ENCODE results near the gene MGAT5.
A peak's percentile ranks its signal among the peaks of the same experiment; 100 is the strongest.

MGAT5 gene

DNA sequence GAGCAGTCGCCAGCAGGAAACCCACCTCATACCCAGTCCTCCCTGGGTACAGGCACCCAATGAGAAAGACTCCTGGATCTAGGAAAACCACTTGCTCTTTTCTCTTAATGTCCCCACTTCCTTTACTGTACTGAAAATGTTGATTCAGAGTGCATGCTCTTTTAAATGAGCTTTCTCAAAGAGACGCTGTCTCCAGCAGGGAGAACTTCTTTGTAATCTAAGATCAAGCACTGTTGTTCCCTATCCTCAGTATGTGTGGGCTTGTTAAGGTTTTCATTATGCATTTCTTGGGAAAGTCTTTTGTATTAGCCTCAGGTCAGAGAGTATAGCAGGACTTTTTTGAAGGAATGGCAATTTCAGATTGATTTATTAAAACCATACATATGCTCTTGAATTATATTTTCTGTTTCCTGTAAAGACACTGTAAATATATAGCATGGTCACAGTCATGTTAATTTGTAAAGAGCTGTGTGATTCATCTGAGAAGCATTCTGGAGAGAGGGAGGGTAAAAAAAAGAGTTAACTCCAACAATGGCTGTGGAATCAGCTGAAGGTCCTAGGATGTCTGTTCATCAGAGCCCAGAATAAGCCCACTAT, 178.1 kb downstream of the MGAT5 start:
- TF ChIP-seq ISL1 (CRISPR knock-in tag; IDR thresholded peaks at IDR 0.05) (peak; percentile 22; the same call in 1 of the 2 replicates), TCF4 (CRISPR knock-in tag; IDR thresholded peaks at IDR 0.05; ENCODE audit: borderline replicate concordance) (no peak)
- ATAC-seq = peak; percentile 93

DNA sequence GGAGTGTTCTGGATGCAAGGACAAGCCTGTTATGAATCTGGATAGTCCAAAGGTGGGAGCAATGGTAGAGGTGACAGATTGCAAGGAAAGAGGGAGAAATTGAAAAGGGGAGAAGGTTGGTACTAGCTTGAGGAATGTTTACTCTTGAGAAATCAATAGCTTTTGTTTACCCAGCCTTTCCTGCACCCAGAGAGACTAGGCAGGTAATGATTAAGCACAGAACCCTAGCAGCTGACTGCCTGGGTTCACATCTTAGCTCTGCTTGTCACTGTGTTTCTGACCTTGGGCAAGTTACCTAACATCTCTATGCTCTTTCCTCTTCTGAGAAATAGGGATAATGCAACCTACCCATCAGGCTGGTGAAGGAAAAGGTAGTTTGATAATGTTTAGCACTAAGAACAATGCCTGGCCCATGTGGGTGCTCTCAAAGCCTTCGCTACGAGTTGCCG, 178.6 kb downstream of the MGAT5 start:
- TF ChIP-seq ZNF565 (CRISPR knock-in tag; conservative IDR thresholded peaks at IDR 0.05; ENCODE audit: low read depth) (no peak), ZC3H10 (CRISPR knock-in tag; IDR thresholded peaks at IDR 0.05) (no peak), OSR1 (CRISPR knock-in tag; IDR thresholded peaks at IDR 0.05) (no peak), SNAI2 (CRISPR knock-in tag; IDR thresholded peaks at IDR 0.05) (no peak), ZFP3 (CRISPR knock-in tag; IDR thresholded peaks at IDR 0.05) (no peak), ZNF8 (CRISPR knock-in tag; IDR thresholded peaks at IDR 0.05) (no peak), RARB (CRISPR knock-in tag; IDR thresholded peaks at IDR 0.05) (no peak), ISL1 (CRISPR knock-in tag; IDR thresholded peaks at IDR 0.05) (no peak), BACH2 (CRISPR knock-in tag; IDR thresholded peaks at IDR 0.05; ENCODE audit: borderline replicate concordance) (no peak), ESRRG (CRISPR knock-in tag; IDR thresholded peaks at IDR 0.05) (no peak), ZFP30 (CRISPR knock-in tag; IDR thresholded peaks at IDR 0.05) (no peak), TCF4 (CRISPR knock-in tag; IDR thresholded peaks at IDR 0.05; ENCODE audit: borderline replicate concordance) (no peak), GLIS3 (CRISPR knock-in tag; IDR thresholded peaks at IDR 0.05) (no peak), PPARA (CRISPR knock-in tag; IDR thresholded peaks at IDR 0.05; ENCODE audit: borderline replicate concordance) (no peak)
- TF ChIP-seq, protein P1, sequence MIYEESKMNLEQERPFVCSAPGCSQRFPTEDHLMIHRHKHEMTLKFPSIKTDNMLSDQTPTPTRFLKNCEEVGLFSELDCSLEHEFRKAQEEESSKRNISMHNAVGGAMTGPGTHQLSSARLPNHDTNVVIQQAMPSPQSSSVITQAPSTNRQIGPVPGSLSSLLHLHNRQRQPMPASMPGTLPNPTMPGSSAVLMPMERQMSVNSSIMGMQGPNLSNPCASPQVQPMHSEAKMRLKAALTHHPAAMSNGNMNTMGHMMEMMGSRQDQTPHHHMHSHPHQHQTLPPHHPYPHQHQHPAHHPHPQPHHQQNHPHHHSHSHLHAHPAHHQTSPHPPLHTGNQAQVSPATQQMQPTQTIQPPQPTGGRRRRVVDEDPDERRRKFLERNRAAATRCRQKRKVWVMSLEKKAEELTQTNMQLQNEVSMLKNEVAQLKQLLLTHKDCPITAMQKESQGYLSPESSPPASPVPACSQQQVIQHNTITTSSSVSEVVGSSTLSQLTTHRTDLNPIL (CRISPR knock-in tag; IDR thresholded peaks at IDR 0.05; ENCODE audit: low read depth) = no peak
- TF ChIP-seq, protein P2, sequence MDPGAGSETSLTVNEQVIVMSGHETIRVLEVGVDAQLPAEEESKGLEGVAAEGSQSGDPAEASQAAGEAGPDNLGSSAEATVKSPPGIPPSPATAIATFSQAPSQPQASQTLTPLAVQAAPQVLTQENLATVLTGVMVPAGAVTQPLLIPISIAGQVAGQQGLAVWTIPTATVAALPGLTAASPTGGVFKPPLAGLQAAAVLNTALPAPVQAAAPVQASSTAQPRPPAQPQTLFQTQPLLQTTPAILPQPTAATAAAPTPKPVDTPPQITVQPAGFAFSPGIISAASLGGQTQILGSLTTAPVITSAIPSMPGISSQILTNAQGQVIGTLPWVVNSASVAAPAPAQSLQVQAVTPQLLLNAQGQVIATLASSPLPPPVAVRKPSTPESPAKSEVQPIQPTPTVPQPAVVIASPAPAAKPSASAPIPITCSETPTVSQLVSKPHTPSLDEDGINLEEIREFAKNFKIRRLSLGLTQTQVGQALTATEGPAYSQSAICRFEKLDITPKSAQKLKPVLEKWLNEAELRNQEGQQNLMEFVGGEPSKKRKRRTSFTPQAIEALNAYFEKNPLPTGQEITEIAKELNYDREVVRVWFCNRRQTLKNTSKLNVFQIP (CRISPR knock-in tag; IDR thresholded peaks at IDR 0.05; ENCODE audit: borderline replicate concordance, low read depth) = no peak
- TF ChIP-seq, protein P3, sequence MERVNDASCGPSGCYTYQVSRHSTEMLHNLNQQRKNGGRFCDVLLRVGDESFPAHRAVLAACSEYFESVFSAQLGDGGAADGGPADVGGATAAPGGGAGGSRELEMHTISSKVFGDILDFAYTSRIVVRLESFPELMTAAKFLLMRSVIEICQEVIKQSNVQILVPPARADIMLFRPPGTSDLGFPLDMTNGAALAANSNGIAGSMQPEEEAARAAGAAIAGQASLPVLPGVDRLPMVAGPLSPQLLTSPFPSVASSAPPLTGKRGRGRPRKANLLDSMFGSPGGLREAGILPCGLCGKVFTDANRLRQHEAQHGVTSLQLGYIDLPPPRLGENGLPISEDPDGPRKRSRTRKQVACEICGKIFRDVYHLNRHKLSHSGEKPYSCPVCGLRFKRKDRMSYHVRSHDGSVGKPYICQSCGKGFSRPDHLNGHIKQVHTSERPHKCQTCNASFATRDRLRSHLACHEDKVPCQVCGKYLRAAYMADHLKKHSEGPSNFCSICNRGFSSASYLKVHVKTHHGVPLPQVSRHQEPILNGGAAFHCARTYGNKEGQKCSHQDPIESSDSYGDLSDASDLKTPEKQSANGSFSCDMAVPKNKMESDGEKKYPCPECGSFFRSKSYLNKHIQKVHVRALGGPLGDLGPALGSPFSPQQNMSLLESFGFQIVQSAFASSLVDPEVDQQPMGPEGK (CRISPR knock-in tag; IDR thresholded peaks at IDR 0.05; ENCODE audit: borderline replicate concordance) = no peak
- TF ChIP-seq, protein P4, sequence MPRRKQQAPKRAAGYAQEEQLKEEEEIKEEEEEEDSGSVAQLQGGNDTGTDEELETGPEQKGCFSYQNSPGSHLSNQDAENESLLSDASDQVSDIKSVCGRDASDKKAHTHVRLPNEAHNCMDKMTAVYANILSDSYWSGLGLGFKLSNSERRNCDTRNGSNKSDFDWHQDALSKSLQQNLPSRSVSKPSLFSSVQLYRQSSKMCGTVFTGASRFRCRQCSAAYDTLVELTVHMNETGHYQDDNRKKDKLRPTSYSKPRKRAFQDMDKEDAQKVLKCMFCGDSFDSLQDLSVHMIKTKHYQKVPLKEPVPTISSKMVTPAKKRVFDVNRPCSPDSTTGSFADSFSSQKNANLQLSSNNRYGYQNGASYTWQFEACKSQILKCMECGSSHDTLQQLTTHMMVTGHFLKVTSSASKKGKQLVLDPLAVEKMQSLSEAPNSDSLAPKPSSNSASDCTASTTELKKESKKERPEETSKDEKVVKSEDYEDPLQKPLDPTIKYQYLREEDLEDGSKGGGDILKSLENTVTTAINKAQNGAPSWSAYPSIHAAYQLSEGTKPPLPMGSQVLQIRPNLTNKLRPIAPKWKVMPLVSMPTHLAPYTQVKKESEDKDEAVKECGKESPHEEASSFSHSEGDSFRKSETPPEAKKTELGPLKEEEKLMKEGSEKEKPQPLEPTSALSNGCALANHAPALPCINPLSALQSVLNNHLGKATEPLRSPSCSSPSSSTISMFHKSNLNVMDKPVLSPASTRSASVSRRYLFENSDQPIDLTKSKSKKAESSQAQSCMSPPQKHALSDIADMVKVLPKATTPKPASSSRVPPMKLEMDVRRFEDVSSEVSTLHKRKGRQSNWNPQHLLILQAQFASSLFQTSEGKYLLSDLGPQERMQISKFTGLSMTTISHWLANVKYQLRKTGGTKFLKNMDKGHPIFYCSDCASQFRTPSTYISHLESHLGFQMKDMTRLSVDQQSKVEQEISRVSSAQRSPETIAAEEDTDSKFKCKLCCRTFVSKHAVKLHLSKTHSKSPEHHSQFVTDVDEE (CRISPR knock-in tag; IDR thresholded peaks at IDR 0.05) = no peak
- ATAC-seq = no peak

DNA sequence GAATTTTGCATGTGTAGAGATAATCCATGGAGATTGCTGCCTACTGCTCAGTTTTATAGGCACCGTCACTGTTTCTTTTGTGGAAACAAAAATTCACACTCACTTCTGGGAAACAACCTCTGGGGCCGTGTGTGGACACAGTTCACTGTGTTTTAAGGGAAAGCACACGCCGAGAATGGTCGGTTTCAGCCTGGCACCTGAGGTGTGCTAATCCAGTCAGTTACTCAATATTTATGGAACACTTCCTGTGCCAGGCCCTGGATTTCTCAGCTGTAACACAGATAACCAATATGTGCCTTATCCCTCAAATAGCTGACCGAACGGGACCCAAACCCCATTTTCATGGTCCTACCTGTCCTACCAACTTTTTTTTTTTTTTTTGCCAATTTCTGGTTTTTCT, 179.6 kb downstream of the MGAT5 start:
- ATAC-seq = no peak
- TF ChIP-seq TOX (CRISPR knock-in tag; IDR thresholded peaks at IDR 0.05; ENCODE audit: borderline replicate concordance) (no peak), ZFP30 (CRISPR knock-in tag; IDR thresholded peaks at IDR 0.05) (no peak), PPARA (CRISPR knock-in tag; IDR thresholded peaks at IDR 0.05; ENCODE audit: borderline replicate concordance) (no peak), TCF4 (CRISPR knock-in tag; IDR thresholded peaks at IDR 0.05; ENCODE audit: borderline replicate concordance) (no peak), ZNF565 (CRISPR knock-in tag; conservative IDR thresholded peaks at IDR 0.05; ENCODE audit: low read depth) (no peak), SNAI2 (CRISPR knock-in tag; IDR thresholded peaks at IDR 0.05) (no peak), ARNTL (CRISPR knock-in tag; IDR thresholded peaks at IDR 0.05; ENCODE audit: borderline replicate concordance, low read depth) (no peak), ESRRG (CRISPR knock-in tag; IDR thresholded peaks at IDR 0.05) (no peak), RARB (CRISPR knock-in tag; IDR thresholded peaks at IDR 0.05) (no peak), GLIS3 (CRISPR knock-in tag; IDR thresholded peaks at IDR 0.05) (no peak)
- TF ChIP-seq, protein P1 (CRISPR knock-in tag; IDR thresholded peaks at IDR 0.05; ENCODE audit: low read depth) = no peak
